Measurements from ENCODE around the gene COMMD7.

The COMMD7 gene

GRCh38 chr20:32682508-32682987 lies 60.7 kb downstream of the COMMD7 start:
- DNase-seq (ENCODE audit: extremely low read depth in 1 of 2, low read depth in 1 of 2) = no peak

GRCh38 chr20:32681175-32682084 lies 61.8 kb downstream of the COMMD7 start:
- no peak for DNase-seq (ENCODE audit: extremely low read depth in 1 of 2, low read depth in 1 of 2)

- DNase-seq (ENCODE audit: extremely low read depth in 1 of 2, low read depth in 1 of 2) = no peak
These were observed 62.6 kb downstream of the COMMD7 start for GRCh38 chr20:32680544-32681174.

GRCh38 chr20:32678948-32679347 lies 64.3 kb downstream of the COMMD7 start:
- DNase-seq (ENCODE audit: extremely low read depth in 1 of 2, low read depth in 1 of 2) = no peak

GRCh38 chr20:32675223-32675975 lies 67.9 kb downstream of the COMMD7 start:
- DNase-seq (ENCODE audit: extremely low read depth in 1 of 2, low read depth in 1 of 2) = no peak

- DNase-seq (ENCODE audit: extremely low read depth in 1 of 2, low read depth in 1 of 2) = peak; percentile 30 to 57
These were observed 68.9 kb downstream of the COMMD7 start for GRCh38 chr20:32674362-32674789.

- peak in 1 of 2 donors; percentile 16 for DNase-seq (ENCODE audit: extremely low read depth in 1 of 2, low read depth in 1 of 2)
These were observed 70.0 kb downstream of the COMMD7 start for GRCh38 chr20:32672982-32673851.

- DNase-seq (ENCODE audit: extremely low read depth in 1 of 2, low read depth in 1 of 2) = no peak
These were observed 70.8 kb downstream of the COMMD7 start for GRCh38 chr20:32672394-32672981.

- no peak for DNase-seq (ENCODE audit: extremely low read depth in 1 of 2, low read depth in 1 of 2)
These were observed 72.4 kb downstream of the COMMD7 start for GRCh38 chr20:32670773-32671455.

- DNase-seq (ENCODE audit: extremely low read depth in 1 of 2, low read depth in 1 of 2) = no peak
These were observed 76.2 kb downstream of the COMMD7 start for GRCh38 chr20:32667027-32667426.

GRCh38 chr20:32664678-32665159 lies 78.5 kb downstream of the COMMD7 start:
- no peak for DNase-seq (ENCODE audit: extremely low read depth in 1 of 2, low read depth in 1 of 2)

- DNase-seq (ENCODE audit: extremely low read depth in 1 of 2, low read depth in 1 of 2) = no peak
These were observed 79.1 kb downstream of the COMMD7 start for GRCh38 chr20:32664012-32664677.

GRCh38 chr20:32663335-32664011 lies 79.8 kb downstream of the COMMD7 start:
- no peak for DNase-seq (ENCODE audit: extremely low read depth in 1 of 2, low read depth in 1 of 2)

- no peak for DNase-seq (ENCODE audit: extremely low read depth in 1 of 2, low read depth in 1 of 2)
These were observed 81.3 kb downstream of the COMMD7 start for GRCh38 chr20:32661820-32662528.

GRCh38 chr20:32660661-32661060 lies 82.6 kb downstream of the COMMD7 start:
- DNase-seq (ENCODE audit: extremely low read depth in 1 of 2, low read depth in 1 of 2) = no peak

- no peak for DNase-seq (ENCODE audit: extremely low read depth in 1 of 2, low read depth in 1 of 2)
These were observed 86.4 kb downstream of the COMMD7 start for GRCh38 chr20:32656827-32657226.

- DNase-seq (ENCODE audit: extremely low read depth in 1 of 2, low read depth in 1 of 2) = no peak
These were observed 87.3 kb downstream of the COMMD7 start for GRCh38 chr20:32655903-32656512.

Data from activated CD8-positive, alpha-beta memory T cell treated with anti-CD3 and anti-CD28 coated beads for 1 hour (primary cell).